Keratinocyte (primary cell): ENCODE data around the gene RBM39.

Experiments
- CTCF ChIP-seq, 3 experiments: IDR thresholded peaks in 1 of 3; conservative IDR thresholded peaks in 1 of 3; optimal IDR thresholded peaks in 1 of 3; 2 replicates in 2 of 3; 3 replicates in 1 of 3; pipeline versions ENCODE3 to v1.5.1; 2011; ENCODE audit warnings: low read length in 3 of 3, mild to moderate bottlenecking in 3 of 3, moderate library complexity in 2 of 3, control low read depth in 1 of 3, inconsistent platforms in 1 of 3; ENCODE audit not compliant: insufficient read depth in 2 of 3; ENCODE audit errors: extremely low read depth in 1 of 3
- EZH2 ChIP-seq: IDR thresholded peaks from one replicate; pipeline ENCODE4 v1.6.1; 2012; ENCODE audit warnings: inconsistent platforms, mild to moderate bottlenecking, low read length, moderate library complexity

- TF ChIP-seq CTCF (optimal IDR thresholded peaks at IDR 0.05 in 1 of 3, IDR thresholded peaks at IDR 0.05 in 1 of 3, conservative IDR thresholded peaks at IDR 0.05 in 1 of 3; ENCODE audit: extremely low read depth in 1 of 3, insufficient read depth in 2 of 3, low read length in 3 of 3) (no peak), EZH2 (no peak)
These were observed 34.5 kb upstream of the RBM39 start for GRCh38 chr20:35776513-35777101.
